Neural progenitor cell (in vitro differentiated cells): ENCODE measurements around the gene UBLCP1. TPM values are rescaled to one million over a fixed set of nuclear protein-coding genes. Genes with fewer than 3 reads are reported as not detected.

Experiments used
- DNase-seq: peaks from one replicate; pipeline ENCODE4 v3.0.0-alpha.2; 2016; ENCODE audit warnings: low spot score
- H2AFZ ChIP-seq: fragments of 200-600 bp; sonication (generic); replicated peaks from 2 replicates; pipeline ENCODE4 v1.6.1; 2016; ENCODE audit warnings: antibody characterized with exemption
- H3F3A ChIP-seq: fragments of 200-600 bp; sonication (generic); 2 replicates; pipeline ENCODE4 v1.6.1; 2016; ENCODE audit warnings: antibody characterized with exemption, low read depth
- H3K27ac ChIP-seq: fragments of 200-600 bp; sonication (generic); 2 replicates; pipeline ENCODE4 v1.5.1; 2016; ENCODE audit warnings: mild to moderate bottlenecking
- H3K27me3 ChIP-seq: fragments of 200-600 bp; sonication (generic); 2 replicates; pipeline ENCODE4 v1.6.1; 2016; ENCODE audit warnings: mild to moderate bottlenecking, moderate library complexity
- H3K36me3 ChIP-seq: fragments of 200-600 bp; sonication (generic); 2 replicates; pipeline ENCODE4 v1.5.1; 2016
- H3K4me1 ChIP-seq: fragments of 200-600 bp; sonication (generic); 2 replicates; pipeline ENCODE4 v1.6.1; 2016; ENCODE audit warnings: mixed run types
- H3K4me2 ChIP-seq: fragments of 200-600 bp; sonication (generic); 2 replicates; pipeline ENCODE4 v1.6.1; 2016
- H3K4me3 ChIP-seq: fragments of 200-600 bp; sonication (generic); 2 replicates; pipeline ENCODE4 v1.5.1; 2016
- H3K79me2 ChIP-seq: fragments of 200-600 bp; sonication (generic); 2 replicates; pipeline ENCODE4 v1.6.1; 2016; ENCODE audit warnings: low read depth
- H3K9ac ChIP-seq: fragments of 200-600 bp; sonication (generic); 2 replicates; pipeline ENCODE4 v1.6.1; 2016
- H3K9me3 ChIP-seq: fragments of 200-600 bp; sonication (generic); 2 replicates; pipeline ENCODE4 v1.5.1; 2016; ENCODE audit warnings: low read depth
- H4K20me1 ChIP-seq: fragments of 200-600 bp; sonication (generic); 2 replicates; pipeline ENCODE4 v1.6.1; 2016; ENCODE audit warnings: low read depth
- H3K27ac Mint-ChIP-seq: 3 replicates; pipeline ENCODE4 v1.8.0; 2021; ENCODE audit warnings: mixed read lengths
- H3K27me3 Mint-ChIP-seq: 2 replicates; pipeline ENCODE4 v1.8.0; 2022; ENCODE audit warnings: low read depth, mild to moderate bottlenecking, inconsistent platforms, moderate library complexity, mixed read lengths; ENCODE audit not compliant: insufficient read depth
- H3K36me3 Mint-ChIP-seq: 3 replicates; pipeline ENCODE4 v1.8.0; 2021; ENCODE audit warnings: mixed read lengths
- H3K4me1 Mint-ChIP-seq: 3 replicates; pipeline ENCODE4 v1.8.0; 2021; ENCODE audit warnings: mixed read lengths
- H3K4me3 Mint-ChIP-seq: 3 replicates; pipeline ENCODE4 v1.8.0; 2021; ENCODE audit warnings: mild to moderate bottlenecking, moderate library complexity, mixed read lengths
- H3K9me3 Mint-ChIP-seq: 3 replicates; pipeline ENCODE4 v1.8.0; 2020; ENCODE audit warnings: mixed read lengths
- EZH2 ChIP-seq: fragments of 200-600 bp; sonication (generic); IDR thresholded peaks from 2 replicates; pipeline ENCODE4 v1.6.1; 2017; ENCODE audit warnings: antibody characterized with exemption, mild to moderate bottlenecking, moderate library complexity
- EZH2phosphoT487 ChIP-seq: fragments of 200-600 bp; sonication (generic); IDR thresholded peaks from 2 replicates; pipeline ENCODE4 v1.6.1; 2017; ENCODE audit warnings: antibody characterized with exemption
- total RNA-seq: library from RNA; depleted of rRNA; stranded (reverse); fragments of >200 nt; gene quantifications from 2 replicates; pipeline ENCODE4 v1.2.3, GENCODE V29; 2015; ENCODE audit warnings: low replicate concordance
- TF ChIP-seq, protein P1 (sequence below): fragments of 200-600 bp; sonication (generic); IDR thresholded peaks from 2 replicates; pipeline ENCODE4 v1.5.1; 2017; ENCODE audit warnings: antibody characterized with exemption, mild to moderate bottlenecking

The UBLCP1 gene, protein sequence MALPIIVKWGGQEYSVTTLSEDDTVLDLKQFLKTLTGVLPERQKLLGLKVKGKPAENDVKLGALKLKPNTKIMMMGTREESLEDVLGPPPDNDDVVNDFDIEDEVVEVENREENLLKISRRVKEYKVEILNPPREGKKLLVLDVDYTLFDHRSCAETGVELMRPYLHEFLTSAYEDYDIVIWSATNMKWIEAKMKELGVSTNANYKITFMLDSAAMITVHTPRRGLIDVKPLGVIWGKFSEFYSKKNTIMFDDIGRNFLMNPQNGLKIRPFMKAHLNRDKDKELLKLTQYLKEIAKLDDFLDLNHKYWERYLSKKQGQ
- total RNA-seq, result 43.4 and 79.1 TPM in 2 replicates

DNA sequence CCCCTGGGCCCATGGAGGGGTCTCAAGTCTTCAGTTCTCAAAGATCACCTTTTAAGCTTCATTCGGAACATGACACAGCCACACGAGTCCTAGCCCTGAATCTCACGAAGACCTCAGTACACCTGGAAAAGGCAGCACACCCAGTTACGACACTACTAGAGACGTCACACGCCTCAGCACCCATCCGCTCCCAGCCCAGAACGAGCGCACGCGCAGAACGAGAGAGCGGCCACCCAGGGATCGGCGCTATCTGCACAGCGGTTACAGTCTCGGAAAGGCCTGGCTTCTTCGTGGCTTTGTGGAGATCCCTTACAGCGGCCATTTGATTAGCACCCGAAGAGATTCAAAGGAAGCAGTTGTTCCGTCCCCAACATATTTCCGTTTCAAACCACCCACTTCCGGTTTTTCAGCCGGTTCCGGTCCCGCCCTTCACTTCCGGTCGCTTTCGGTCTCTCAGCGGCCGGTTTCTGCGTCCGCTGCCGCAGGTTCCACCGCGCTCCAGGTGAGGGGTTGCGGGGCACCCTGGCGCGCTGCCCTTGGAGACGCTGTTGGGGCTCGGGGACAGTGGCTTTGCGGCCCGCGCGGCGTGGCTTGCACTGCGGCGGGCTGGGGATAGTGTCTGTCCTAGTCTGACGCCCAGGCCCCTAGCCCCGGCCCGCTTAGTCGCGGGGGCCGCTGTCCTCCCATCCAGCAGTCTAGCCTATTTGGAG lies at the start of gene UBLCP1:
Gene UBLCP1 (plus strand): TSS at position 432 of the 710 bp plus-strand sequence. CDS start 5,626 bp downstream, outside the sequence.
- Mint-ChIP-seq H3K27ac (peak within 1 kb of the TSS; percentile 95), H3K27me3 (peaks cover 5% of the 10 kb centered on the region), H3K4me1 (peaks cover 17% of the 10 kb centered on the region), H3K36me3 (peaks cover 20% of the 10 kb centered on the region), H3K4me3 (peak within 1 kb of the TSS; percentile 95), H3K9me3 (peaks cover 11% of the 10 kb centered on the region)
- H3K9ac ChIP-seq, result peak within 1 kb of the TSS; percentile 50
- no peaks in the 10 kb centered on the region for H3K9me3 ChIP-seq
- peaks cover 4% of the 10 kb centered on the region for H4K20me1 ChIP-seq
- H2AFZ ChIP-seq, result peak within 1 kb of the TSS; percentile 92
- H3K79me2 ChIP-seq, result peaks cover 52% of the 10 kb centered on the region
- peaks cover 8% of the 10 kb centered on the region for H3K4me1 ChIP-seq
- H3K27ac ChIP-seq, result peak within 1 kb of the TSS; percentile 49
- peak within 1 kb of the TSS; percentile 94 for H3K4me2 ChIP-seq
- TF ChIP-seq EZH2, result peak; percentile 57
- peak; percentile 51 for TF ChIP-seq EZH2phosphoT487
- TF ChIP-seq, protein P1, sequence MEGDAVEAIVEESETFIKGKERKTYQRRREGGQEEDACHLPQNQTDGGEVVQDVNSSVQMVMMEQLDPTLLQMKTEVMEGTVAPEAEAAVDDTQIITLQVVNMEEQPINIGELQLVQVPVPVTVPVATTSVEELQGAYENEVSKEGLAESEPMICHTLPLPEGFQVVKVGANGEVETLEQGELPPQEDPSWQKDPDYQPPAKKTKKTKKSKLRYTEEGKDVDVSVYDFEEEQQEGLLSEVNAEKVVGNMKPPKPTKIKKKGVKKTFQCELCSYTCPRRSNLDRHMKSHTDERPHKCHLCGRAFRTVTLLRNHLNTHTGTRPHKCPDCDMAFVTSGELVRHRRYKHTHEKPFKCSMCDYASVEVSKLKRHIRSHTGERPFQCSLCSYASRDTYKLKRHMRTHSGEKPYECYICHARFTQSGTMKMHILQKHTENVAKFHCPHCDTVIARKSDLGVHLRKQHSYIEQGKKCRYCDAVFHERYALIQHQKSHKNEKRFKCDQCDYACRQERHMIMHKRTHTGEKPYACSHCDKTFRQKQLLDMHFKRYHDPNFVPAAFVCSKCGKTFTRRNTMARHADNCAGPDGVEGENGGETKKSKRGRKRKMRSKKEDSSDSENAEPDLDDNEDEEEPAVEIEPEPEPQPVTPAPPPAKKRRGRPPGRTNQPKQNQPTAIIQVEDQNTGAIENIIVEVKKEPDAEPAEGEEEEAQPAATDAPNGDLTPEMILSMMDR, result no peak
- peaks cover 35% of the 10 kb centered on the region for H3K27me3 ChIP-seq
- H3K36me3 ChIP-seq, result no peaks in the 10 kb centered on the region
- peak; percentile 84 for DNase-seq
- H3K4me3 ChIP-seq, result peak within 1 kb of the TSS; percentile 84
- no peaks in the 10 kb centered on the region for H3F3A ChIP-seq

DNA sequence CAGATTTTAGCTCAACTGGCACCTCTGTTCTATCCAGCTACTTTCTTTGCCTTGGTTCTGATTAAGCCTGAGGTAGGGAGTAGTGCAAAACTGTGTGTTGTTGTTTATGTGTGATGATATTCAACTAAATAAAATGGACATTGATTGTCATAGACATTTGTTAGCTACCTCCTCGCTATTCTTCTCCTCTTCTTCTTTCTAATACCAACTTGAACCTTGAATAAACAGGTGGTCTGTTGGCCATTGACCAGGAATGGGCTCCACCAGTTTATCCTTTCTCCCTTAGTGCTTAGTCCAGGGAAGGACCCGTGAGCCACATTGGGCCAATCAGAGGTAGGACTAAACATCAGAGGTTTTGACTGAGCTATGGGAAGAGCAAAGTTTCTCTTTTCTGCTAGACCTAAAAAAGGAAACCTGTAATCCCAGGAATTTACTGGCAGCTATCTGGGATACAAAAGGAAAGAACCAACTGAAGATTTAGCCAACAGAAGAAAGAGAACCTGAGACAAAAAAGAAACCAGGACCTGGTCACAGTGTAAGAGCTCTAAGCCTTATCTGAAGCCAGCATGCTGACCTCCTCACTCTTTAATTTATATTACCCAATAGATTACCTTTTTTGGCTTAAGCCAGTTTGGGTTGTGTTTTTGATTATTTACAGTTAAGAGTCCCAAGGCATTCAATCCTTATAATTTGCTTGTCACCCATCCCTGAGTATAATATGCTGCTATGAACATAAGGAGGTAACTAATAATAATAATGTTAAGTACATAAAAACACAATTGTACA lies 48.4 kb upstream of the UBLCP1 start:
- H3K9ac ChIP-seq, result no peak overlapping the region
- peaks cover 5% of the 10 kb centered on the region for H3K27me3 Mint-ChIP-seq
- H3K36me3 ChIP-seq, result no peaks in the 10 kb centered on the region
- no peaks in the 10 kb centered on the region for H4K20me1 ChIP-seq
- TF ChIP-seq, protein P1, result no peak
- TF ChIP-seq EZH2 (no peak), EZH2phosphoT487 (no peak)
- no peaks in the 10 kb centered on the region for H3K9me3 Mint-ChIP-seq
- no peak overlapping the region for H3K4me3 Mint-ChIP-seq
- H3K9me3 ChIP-seq, result no peaks in the 10 kb centered on the region
- H3K4me1 Mint-ChIP-seq, result peaks cover 21% of the 10 kb centered on the region
- no peak overlapping the region for H2AFZ ChIP-seq
- no peak overlapping the region for H3K27ac Mint-ChIP-seq
- H3K36me3 Mint-ChIP-seq, result no peaks in the 10 kb centered on the region
- H3F3A ChIP-seq, result peaks cover 6% of the 10 kb centered on the region
- H3K27me3 ChIP-seq, result no peaks in the 10 kb centered on the region
- no peak overlapping the region for H3K4me2 ChIP-seq
- H3K4me3 ChIP-seq, result no peak overlapping the region
- no peak for DNase-seq
- H3K27ac ChIP-seq, result no peak overlapping the region
- H3K79me2 ChIP-seq, result no peaks in the 10 kb centered on the region
- H3K4me1 ChIP-seq, result peaks cover 15% of the 10 kb centered on the region

DNA sequence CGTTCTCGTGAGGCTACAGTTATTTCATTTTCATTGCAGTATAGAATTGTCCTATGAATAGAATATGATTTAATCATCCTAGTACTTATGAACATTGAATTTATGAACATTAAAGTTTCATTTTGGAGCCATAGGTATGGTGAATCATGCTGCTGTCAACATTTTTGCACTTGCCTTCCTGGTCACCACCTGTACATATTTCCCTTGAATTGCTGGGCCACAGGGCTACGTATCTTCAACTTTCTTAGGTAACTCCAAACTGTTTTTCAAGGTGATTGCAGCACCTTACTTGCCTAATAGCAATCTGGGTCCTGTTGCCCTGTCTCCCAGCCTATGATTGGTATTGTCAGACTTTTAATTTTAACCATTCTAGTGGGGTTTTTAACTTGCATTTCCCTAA lies 47.2 kb upstream of the UBLCP1 start:
- Histone ChIP-seq H3F3A (peaks cover 6% of the 10 kb centered on the region), H4K20me1 (no peaks in the 10 kb centered on the region), H3K36me3 (no peaks in the 10 kb centered on the region), H3K9ac (no peak overlapping the region), H3K4me2 (no peak overlapping the region), H3K4me3 (no peak overlapping the region), H3K79me2 (no peaks in the 10 kb centered on the region), H2AFZ (no peak overlapping the region), H3K4me1 (peaks cover 15% of the 10 kb centered on the region), H3K27me3 (no peaks in the 10 kb centered on the region), H3K27ac (no peak overlapping the region), H3K9me3 (no peaks in the 10 kb centered on the region)
- no peak overlapping the region for H3K27ac Mint-ChIP-seq
- TF ChIP-seq, protein P1, result no peak
- TF ChIP-seq EZH2 (no peak), EZH2phosphoT487 (no peak)
- no peaks in the 10 kb centered on the region for H3K36me3 Mint-ChIP-seq
- H3K27me3 Mint-ChIP-seq, result no peaks in the 10 kb centered on the region
- no peak for DNase-seq
- no peak overlapping the region for H3K4me3 Mint-ChIP-seq
- no peaks in the 10 kb centered on the region for H3K9me3 Mint-ChIP-seq
- H3K4me1 Mint-ChIP-seq, result peaks cover 9% of the 10 kb centered on the region
